Measurements from ENCODE around the gene RNF215.
A peak's percentile ranks its signal among the peaks of the same experiment; 100 is the strongest.

RNF215 gene

GRCh38 chr22:30396871-30397655 is 9.9 kb upstream of the RNF215 start, which contains the start of gene SEC14L2:
SEC14L2 (plus strand) TSS chr22:30397018; CDS start chr22:30397117, 99 bp downstream.
- H3K4me3 ChIP-seq (ENCODE audit: low read length) = peak within 1 kb of the TSS; percentile 74
- DNase-seq (ENCODE audit: low read depth) = peak; percentile 64
- TF ChIP-seq CTCF (IDR thresholded peaks at IDR 0.05; ENCODE audit: insufficient read depth, low read depth, low read length, missing control alignments) = no peak

- H3K4me3 ChIP-seq (ENCODE audit: low read length) = no peak overlapping the region
- DNase-seq (ENCODE audit: low read depth) = no peak
- no peak for TF ChIP-seq CTCF (IDR thresholded peaks at IDR 0.05; ENCODE audit: insufficient read depth, low read depth, low read length, missing control alignments)
Observed at GRCh38 chr22:30393885-30394284, 6.7 kb upstream of the RNF215 start.

GRCh38 chr22:30393322-30393680 is 6.1 kb upstream of the RNF215 start:
- H3K4me3 ChIP-seq (ENCODE audit: low read length) = no peak overlapping the region
- TF ChIP-seq CTCF (IDR thresholded peaks at IDR 0.05; ENCODE audit: insufficient read depth, low read depth, low read length, missing control alignments) = no peak
- no peak for DNase-seq (ENCODE audit: low read depth)

- no peak for TF ChIP-seq CTCF (IDR thresholded peaks at IDR 0.05; ENCODE audit: insufficient read depth, low read depth, low read length, missing control alignments)
- H3K4me3 ChIP-seq (ENCODE audit: low read length) = no peak overlapping the region
- no peak for DNase-seq (ENCODE audit: low read depth)
Observed at GRCh38 chr22:30392661-30393321, 5.6 kb upstream of the RNF215 start.

- TF ChIP-seq CTCF (IDR thresholded peaks at IDR 0.05; ENCODE audit: insufficient read depth, low read depth, low read length, missing control alignments) = peak; percentile 93
- peak; percentile 82 for DNase-seq (ENCODE audit: low read depth)
- H3K4me3 ChIP-seq (ENCODE audit: low read length) = no peak overlapping the region
Observed at GRCh38 chr22:30390974-30391691, 3.9 kb upstream of the RNF215 start.

DNA sequence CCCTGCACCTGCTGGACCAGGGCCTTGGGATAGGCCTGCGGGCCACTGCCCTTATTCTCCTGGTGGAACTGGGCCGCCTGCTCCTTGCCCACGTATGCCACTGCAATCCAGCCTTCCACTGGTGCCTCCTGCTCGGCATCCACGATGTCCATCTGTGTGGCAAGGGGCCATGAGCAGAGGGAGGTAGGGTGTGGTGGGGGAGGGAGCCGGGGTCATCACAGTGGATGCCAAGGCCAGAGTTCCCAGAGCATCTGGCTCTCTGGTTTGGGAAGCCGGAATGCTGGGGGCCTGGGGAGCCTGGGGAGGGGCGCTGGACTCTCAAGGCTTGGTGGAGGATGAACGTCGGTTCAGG is 627 bp downstream of the RNF215 start:
- DNase-seq (ENCODE audit: low read depth) = no peak
- H3K4me3 ChIP-seq (ENCODE audit: low read length) = peak overlapping the region; percentile 57
- no peak for TF ChIP-seq CTCF (IDR thresholded peaks at IDR 0.05; ENCODE audit: insufficient read depth, low read depth, low read length, missing control alignments)
